T-helper 9 cell (primary cell): Measurements from ENCODE around the gene KYNU.

Experiments used
- DNase-seq: peaks from one replicate; pipeline ENCODE4 v3.0.0-alpha.2; 2020

Gene KYNU

DNA sequence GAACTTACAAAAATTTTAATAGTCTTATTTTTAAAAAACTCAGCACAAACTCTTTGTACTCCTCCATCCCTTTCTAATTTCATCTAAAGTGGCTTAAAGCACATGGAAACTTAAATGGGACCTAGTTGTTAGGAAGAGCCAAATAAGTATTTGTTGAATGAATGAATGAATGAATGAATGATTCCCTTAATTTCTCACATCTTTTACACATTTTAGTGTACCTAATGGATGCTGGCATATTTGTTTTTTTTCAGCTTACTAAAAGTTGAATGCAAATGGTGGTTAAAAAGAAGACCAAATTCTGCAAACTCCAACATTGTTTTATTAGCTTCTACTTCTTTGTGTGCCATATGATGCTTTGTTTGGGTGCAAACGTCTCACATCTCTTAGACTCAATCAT is 89.6 kb downstream of the KYNU start:
- DNase-seq: no peak

DNA sequence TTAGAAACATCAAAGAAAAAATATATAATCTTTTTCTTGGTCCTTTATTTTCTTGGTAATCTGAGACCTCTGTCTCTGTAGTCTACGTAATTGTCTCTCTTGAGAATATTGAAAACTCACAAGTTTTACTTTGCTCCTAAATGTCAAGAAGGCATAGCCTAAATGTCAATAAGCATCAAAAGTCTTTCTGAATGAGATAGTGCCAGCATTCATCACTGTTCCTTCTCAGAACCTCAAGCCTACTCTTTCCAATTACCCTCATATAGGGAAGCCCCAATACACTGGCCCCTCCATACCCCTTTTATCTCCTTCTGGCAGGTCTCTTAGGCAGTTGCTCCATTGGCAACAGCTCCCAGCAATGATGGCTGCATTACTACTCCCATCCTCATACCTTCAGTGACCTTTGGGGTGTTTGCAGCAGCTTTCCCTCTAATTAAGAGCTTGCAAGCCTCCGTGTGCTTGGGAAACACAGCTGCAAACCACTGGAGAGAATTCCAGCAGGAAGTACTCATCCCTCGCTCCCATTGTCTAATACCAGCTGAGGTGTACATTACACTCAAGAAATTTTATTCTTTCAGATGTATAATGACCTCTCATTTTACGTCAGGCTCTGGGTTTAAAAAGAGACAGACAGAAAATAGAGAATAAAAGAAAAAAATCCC is 95.8 kb downstream of the KYNU start:
- no peak for DNase-seq

DNA sequence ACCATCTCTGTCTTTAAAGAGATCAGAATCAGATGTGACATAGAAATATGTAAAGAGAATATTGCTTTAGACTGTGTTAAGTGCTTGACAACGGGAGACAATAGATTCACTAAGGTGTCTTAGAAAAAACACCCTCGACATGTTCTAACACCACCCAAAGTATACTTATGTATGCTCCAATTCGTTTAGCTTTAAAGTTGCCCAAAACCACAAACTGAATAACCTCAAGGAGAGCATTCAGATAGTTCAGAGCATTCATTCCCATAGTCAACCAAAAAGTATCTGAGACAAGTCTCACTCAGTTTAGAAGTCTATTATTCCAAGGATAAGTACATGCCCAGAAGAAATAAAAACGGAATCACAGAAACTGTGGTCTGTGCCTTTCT is 96.4 kb downstream of the KYNU start:
- DNase-seq: no peak

DNA sequence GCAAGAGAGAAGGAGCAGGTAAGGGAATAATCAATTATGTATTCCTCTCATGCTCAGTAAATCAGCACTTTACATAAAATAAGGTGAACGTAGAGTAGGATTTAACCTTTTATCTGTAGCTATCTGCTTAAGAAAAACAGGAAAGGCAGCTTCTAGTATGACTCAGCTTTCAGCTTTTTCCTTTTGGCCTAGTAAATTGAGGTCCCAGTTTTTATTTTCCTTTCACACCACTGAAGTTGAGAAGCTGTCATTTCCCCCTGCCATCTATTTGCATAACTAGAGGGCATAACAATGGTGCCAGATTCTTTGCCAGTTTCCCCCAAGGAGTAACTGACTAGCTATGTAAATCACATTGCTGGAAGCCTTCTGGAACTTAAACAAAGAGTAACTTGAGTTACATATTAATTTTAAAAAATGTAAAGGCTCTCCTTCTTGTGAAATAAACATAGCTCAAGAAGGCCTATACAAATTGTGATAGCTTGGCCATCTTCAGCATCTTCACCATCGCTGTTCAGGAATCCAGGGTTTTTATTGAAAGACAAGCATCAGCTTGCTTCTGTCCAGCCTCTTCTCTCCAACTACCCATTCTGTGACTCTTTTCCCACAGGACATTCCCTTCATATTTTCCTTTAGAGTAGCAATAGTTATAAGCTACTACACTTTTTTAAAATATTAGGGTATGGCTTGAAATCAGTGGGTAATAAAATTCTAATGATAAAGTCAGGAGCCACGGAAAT is 97.0 kb downstream of the KYNU start:
- no peak for DNase-seq

DNA sequence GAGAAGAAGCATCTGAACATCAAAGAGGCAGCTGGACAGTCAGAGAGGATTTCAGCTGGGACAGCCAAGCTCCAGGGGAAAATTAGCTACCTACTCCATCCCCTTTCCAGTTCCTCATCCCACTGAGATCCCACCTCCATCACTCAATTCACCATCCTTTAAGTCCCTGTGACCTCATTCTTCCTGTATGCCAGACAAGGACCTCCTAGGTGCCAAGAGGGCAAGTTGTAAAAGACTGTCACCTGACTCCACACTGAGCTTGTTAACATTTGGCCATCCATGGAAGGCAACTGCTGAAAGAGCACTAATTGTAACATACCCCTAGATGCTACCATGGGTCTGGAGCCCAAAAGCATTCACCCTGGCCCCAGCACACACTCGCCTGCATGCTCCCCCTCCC is 97.8 kb downstream of the KYNU start:
- no peak for DNase-seq

DNA sequence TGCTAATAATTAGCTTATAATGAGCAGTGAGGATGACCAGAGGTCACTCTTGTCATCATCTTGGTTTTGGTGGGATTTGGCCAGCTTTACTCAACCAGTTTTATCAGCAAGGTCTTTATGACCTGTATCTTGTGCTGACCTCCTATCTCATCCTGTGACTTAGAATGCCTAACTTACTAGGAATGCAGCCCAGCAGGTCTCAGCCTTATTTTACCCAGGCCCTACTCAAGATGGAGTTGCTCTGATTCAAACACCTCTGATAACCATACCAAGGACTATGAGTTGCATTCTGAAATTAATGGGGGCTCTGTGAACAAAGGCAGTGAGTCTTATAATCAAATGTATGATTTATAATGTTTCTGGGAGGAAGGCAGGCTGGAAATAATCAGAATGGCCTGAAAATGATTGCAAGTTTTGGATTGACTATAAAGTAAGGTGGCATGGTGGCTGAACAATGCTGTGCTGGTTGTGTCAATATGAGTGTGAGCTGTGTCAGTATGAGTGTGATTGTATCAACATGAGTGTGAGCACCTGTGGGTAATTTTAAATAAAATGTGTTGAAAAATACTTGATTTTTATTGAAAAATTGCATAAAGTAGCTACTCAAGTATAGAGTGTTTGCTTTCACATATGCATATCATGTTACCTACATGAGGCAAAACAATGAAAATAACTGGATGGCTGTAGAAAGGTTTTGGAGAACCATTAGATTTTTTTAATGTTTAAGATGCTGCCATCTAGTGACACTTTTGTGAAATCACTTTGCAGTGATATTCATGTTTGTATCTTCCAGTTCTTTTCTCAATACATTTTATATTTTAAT is 103.0 kb downstream of the KYNU start:
- DNase-seq: no peak

DNA sequence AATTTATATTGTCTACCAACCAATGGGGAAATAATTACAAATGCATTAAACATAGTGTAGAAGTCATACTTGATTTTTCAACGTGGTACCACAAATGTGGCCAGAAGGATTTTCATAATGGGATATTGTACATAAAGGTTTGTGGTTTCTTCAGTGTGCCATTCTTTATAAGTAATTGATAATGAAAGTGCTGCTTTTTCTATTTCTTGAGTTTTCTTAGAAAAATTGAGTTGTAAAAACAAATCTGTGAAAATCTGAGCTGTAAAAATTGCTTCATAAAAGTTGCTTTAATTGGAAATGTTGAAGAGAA is 103.6 kb downstream of the KYNU start:
- no peak for DNase-seq

DNA sequence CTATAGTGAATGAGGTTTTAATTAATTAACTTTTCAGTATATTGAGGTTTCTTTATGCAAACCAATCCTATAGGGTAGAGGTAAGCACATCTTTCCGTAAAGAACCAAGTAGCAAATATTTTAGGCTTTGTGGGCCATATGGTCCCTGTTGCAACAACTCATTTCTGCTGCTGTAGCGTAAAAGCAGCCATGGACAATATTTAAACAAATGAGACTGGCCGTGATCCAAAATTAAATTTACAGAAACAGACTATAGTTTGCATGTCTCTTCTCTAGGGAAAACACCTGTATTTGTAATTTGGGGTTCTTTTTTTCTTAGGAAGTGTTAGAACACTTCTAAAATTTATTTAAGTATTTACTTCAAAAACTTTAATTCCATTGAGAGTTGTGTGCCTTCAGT is 104.3 kb downstream of the KYNU start:
- DNase-seq: no peak

DNA sequence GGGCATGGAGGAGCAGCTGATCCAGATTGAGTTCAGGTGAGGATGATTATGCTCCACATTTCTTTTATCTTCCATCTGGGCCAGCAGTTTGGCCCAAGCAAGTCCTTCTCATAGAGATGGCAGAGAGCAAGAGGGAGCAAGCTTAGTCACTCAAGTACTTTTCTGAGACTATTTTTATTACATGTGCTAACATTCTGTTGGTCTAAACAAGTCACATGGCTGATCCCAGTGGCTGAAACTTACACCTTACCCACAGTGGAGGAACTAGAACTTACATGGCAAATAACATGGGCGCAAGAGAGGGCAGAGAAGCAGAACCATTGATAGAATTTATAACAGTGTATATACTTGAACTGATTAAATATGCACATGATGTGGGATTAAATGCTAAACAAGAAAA is 105.7 kb downstream of the KYNU start:
- DNase-seq: no peak

DNA sequence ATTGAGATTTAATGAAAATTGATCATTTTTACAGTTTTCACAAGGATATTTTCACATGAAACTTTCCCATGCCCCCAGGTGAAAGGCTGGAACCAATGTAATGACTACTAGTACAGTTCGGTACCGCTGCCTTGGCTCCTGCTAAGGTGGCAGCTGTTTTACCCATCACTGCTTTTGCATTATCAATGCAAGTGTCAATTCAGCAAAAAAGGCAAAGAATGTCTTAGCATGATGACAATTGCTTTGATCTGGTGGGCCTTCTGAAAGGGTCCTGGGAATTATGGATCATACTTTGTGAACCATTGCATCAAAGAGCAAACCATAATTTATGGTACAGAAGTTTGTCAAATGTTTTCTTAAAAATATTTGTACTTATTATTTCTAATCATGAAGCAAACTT is 107.2 kb downstream of the KYNU start:
- DNase-seq: no peak

DNA sequence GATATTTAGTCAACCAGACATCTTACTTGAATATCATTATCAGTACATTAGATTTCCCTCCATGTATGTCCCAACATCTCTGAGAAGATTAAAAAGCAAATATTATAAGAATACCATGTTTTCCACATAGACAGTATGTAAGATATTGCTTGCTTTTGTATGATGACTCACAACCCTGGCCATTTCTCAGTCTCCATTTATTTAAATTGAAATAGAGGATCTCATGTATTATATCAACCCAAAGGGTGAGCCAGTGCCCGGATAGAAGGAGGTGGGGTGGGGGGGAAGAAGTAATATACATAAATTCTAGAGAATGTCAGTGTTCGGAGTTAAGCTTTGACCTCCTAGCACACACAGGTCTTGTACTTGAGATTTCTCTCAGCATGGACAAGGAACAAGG is 109.6 kb downstream of the KYNU start:
- no peak for DNase-seq

DNA sequence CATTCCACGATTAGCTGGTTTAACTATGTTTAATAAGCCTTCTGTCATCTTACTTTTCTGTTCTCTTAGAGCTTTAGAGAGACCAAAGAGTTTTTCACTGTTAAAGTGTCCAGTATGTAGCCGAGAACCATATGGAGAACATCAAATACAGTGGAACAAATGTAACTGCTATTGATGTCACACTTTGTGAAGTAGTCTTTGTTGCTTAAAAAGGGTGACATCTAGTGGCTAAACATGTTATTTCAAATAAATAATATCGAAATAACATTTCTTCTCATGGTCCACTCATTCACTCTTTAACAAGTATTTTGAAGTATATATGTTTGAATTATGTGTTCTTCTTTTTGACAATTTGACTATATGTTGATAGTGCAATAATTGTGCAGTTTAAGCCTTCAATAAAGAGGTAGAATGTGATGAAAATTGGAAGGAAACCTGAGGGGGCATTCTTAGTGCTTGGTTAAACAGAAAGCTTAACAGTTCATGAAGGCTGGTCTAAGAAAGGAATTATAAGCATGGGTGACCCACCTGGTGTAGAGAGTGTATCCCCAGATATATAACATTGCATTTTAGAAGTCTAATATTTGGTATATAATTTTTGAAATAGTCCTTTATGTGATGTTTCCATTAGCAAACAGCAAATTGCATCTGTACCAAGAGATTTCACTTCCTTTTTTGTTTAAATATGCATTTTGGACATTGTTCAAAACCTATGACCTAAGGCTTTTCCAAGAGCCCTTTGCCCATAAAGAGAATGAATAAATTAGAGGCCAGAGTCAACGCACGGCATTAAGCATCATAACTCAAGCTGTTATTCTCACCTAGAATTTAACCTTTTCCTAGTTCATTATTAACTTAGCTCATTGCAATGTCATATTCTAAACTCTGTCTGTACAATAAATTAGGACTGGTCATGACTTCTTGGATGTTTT is 112.1 kb downstream of the KYNU start:
- no peak for DNase-seq

DNA sequence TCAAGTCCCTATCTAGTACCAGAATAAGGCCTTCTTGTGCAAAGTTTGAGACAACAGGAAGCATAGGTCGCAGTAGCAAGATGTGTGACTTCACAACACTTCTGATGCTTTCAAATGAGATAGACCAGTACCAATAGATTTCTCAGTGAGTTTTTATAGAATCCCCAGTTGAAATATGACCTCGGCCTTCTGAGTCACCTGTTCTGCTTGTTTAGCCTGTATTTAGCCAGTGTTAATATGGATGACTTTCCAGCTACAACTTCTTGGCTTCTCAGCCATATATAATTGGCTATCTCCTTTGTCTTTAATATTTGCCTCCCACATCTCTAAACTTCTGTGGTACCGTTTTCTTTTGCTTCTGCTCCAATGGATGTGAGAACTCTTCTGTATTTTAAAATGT is 113.8 kb downstream of the KYNU start:
- DNase-seq: no peak

DNA sequence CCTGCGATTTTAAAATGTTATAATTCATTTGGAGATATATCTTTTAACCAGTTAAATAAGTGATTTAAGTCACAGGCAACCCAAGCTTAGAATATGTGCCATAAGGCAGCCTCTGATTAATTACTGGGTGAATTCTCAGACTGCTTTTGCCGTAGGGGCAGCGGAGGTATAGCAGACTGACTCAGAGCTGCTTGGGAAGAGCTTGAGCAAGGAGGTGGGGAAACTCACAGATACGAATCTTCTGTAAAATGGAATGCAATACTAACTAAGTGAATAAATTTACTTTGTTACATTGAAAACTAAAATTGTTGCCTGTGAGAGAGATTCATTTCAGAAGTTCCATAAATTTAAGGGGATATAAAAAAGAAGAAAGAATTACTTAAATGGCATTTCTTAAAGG is 115.4 kb downstream of the KYNU start:
- no peak for DNase-seq

DNA sequence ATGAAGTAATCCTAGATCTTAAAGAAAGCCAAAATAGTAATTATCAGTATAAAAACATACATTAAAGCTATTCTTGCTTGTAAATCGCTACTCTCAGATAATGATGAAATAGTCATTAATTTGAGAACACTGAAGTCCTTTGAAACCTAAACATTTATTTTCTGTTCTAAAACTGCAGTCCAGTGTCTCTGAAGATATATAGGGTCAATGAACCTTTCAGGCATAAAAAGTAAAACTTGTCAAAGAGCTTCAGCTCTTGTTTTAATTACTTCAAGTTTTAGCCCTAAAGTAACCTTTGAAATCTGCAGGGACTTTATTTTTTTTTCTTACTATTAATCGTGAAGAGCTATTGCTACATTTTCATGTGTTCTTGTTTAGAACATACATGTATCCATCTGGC is 116.3 kb downstream of the KYNU start:
- no peak for DNase-seq

DNA sequence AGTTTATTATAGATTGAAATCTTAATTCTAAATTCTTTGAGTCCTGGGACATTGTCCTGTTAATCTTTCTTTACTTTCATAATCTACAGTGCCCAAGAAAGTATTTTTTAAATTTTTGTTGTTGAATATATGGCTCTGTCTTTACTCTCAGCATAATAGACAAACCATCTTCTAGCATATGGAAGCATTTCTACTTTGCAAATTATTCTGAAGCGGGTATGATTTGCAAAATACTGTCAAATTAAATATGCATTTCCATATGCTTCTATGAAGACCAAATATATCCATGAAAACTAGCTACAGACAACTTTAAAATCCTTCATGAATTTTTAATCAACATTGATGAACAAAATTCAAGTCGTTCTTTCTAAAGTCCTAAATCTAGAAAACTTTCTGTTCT is 117.2 kb downstream of the KYNU start:
- no peak for DNase-seq

DNA sequence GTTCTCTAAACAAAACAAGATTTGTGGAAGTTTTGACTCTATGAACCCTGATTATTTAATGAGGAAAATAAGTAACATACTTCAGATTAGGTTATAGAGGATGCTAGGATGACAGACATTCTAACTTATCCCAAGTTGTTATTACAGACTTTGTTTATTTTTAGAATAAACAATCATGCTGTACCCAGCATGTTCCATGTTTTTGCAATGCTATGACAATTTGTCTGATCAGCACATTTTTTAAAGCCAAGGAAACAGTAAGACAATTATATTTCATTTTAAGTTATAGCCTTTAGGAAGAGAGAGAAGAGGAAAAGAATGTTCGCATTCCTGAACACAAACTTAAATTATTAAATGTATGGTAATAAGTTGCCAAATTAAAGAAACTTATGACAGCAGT is 119.8 kb downstream of the KYNU start:
- no peak for DNase-seq

DNA sequence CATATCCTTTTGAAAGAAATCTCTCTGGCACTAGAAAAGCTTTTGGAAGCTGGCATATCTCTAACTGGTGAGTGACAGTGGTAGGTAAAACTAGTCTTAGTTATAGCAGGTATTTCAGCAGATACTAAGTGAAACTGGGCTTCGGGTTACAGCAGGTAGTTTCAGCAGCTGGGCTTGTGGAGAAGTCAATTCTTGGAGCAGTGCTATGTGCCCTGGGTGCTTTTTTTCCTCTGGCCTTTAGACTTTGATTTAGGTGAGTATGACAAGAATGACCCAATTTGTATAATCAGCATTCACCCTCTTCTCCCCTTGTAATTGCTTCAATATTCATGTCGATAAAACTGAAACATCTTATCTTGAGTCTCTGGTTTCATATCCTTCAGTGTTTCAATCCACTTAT is 123.1 kb downstream of the KYNU start:
- DNase-seq: no peak

DNA sequence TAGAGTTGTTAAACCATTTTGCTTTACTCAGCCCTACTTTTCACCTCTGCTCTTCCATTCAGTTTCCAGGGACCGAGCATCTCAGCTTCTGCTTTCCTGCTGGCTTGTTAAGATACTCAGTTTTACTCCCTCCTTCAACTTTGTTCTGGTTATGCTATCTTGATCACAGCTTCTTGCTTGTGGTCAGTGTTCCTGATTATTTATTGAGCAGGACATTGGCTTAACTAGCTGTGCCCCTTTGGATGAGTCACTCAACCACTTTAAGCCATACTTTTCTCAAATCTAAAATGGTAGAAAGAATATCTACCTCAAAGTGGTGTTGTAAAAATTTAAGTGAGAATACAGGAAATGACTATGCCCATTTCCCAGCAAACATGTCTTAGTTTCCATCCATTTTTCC is 124.0 kb downstream of the KYNU start:
- no peak for DNase-seq

DNA sequence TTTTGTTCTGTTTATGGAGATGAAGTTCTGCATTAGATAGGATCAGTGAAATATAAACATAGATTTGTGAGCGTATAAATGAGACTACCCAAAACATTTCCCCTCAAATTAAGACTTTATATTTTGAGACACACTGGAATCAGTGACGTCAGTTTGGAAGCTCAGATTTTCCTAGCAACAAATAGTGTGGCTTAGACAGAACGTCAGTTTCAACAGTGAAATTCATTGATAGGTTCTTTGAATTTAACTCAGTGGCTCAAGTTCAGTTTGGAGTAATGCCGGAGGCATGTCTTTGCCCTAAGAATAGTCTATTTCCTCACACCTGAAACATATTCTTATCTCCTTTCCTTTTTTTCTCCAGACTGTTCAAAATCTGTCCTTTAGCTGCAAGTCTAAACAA is 138.2 kb downstream of the KYNU start:
- no peak for DNase-seq

DNA sequence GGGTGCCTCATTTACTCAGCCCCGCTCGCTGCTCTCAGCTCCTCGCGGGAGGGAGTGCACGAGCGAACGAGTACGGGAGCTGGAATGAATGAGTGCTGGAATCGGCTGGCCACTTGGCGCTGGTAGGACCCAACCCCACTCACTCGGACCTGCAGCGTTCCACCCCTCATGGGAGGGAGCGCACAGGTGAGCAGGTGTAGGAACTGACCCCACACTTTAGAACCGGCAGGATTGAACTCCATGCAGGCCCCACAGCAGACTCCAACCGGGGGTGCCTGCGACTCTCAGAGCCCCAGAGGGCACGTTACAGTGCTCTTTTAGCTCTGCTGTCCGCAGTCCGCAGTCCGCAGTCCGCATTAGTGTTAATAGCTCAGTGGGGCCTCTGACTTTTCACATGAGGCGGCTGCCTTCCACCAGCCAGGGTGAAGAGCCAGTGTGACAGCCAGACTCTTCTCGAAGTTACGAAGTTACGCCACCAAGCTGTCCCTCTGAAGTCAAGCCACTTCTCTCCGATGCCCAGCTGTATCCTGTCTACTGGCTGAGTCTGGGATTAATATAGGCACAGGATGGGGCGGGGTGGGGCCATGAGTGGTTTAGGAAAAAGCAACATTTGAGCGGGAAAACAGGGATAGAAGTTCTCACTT is 149.1 kb downstream of the KYNU start:
- DNase-seq: no peak

DNA sequence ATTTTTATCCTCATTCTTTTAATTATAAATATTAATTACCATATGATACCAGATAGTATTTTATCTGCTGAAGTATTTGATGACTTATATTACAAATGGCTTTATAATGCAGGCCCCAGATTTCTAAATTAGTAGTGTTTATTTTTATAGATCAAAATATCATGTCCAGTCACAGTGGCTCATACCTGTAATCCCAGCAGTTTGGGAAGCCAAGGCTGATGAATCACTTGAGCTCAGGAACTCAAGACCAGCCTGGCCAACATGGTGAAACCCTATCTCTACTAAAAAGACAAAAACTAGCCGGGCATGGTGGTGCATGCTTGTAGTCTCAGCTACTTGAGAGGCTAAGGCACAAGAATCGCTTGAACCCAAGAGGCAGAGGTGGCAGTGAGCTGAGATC is 151.7 kb downstream of the KYNU start:
- DNase-seq: no peak

DNA sequence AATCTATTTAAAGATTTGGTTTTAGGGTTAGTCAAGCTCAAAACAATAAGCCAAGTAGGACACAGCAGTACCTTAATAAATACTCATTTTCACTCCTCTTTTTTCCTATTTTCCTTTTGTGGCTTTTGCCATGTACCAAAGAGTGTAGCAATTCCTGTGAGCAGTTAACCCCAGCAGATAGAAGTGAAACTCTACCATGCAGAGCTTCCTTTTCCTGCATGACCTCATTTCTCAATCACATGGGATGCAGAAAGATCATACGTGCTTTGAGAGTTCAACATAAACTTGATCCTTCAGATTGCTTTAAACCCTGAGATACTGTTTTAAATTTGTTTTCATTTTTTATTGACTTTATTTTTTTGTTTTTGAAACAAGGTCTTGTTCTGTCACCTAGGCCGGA is 152.7 kb downstream of the KYNU start:
- no peak for DNase-seq
